HUES6 (cell line): Measurements from ENCODE around the gene GPSM3.

Experiments
- H3K27ac ChIP-seq: 2 replicates; pipeline ENCODE4 v1.7.0; 2013; ENCODE audit warnings: low read depth, mild to moderate bottlenecking, low read length, inconsistent platforms
- H3K27me3 ChIP-seq: 2 replicates; pipeline ENCODE4 v1.6.1; 2013; ENCODE audit warnings: low read length; ENCODE audit not compliant: control insufficient read depth, insufficient read depth
- H3K36me3 ChIP-seq: 2 replicates; pipeline ENCODE4 v1.6.1; 2013; ENCODE audit warnings: low read length; ENCODE audit not compliant: control insufficient read depth, insufficient read depth
- H3K4me1 ChIP-seq: 2 replicates; pipeline ENCODE4 v1.6.1; 2013; ENCODE audit warnings: low read length; ENCODE audit not compliant: control insufficient read depth, insufficient read depth
- H3K4me3 ChIP-seq: 2 replicates; pipeline ENCODE4 v1.5.1; 2013; ENCODE audit warnings: low read depth, low read length
- H3K9ac ChIP-seq: one replicate; pipeline ENCODE4 v1.6.1; 2013; ENCODE audit warnings: mild to moderate bottlenecking, low read length
- H3K9me3 ChIP-seq: 2 replicates; pipeline ENCODE4 v1.6.1; 2013; ENCODE audit warnings: low read depth, low read length; ENCODE audit not compliant: control insufficient read depth, insufficient read depth

The GPSM3 gene

GRCh38 chr6:32153564-32154513, 38.6 kb downstream of the GPSM3 start, which contains the start of gene PPT2:
PPT2 (plus strand) TSS chr6:32154141; CDS start chr6:32154595, 454 bp downstream.
- H3K4me3 ChIP-seq: peak within 1 kb of the TSS; percentile 86
- H3K36me3 ChIP-seq: peaks cover 25% of the 10 kb centered on the region
- peak within 1 kb of the TSS; percentile 91 for H3K9ac ChIP-seq
- H3K27me3 ChIP-seq: peaks cover 36% of the 10 kb centered on the region
- no peaks in the 10 kb centered on the region for H3K9me3 ChIP-seq
- H3K27ac ChIP-seq: peak within 1 kb of the TSS; percentile 72; the same call in 1 of the 2 replicates
- peaks cover 30% of the 10 kb centered on the region for H3K4me1 ChIP-seq

- peak overlapping the region; percentile 48; the same call in 1 of the 2 replicates for H3K27ac ChIP-seq
- H3K4me3 ChIP-seq: peak overlapping the region; percentile 86
- peak overlapping the region; percentile 91 for H3K9ac ChIP-seq
- no peaks in the 10 kb centered on the region for H3K9me3 ChIP-seq
- H3K4me1 ChIP-seq: peaks cover 30% of the 10 kb centered on the region
- peaks cover 36% of the 10 kb centered on the region for H3K27me3 ChIP-seq
- peaks cover 17% of the 10 kb centered on the region for H3K36me3 ChIP-seq
Measured at GRCh38 chr6:32152769-32153563, 39.5 kb downstream of the GPSM3 start.

GRCh38 chr6:32151863-32152768, 40.3 kb downstream of the GPSM3 start, which contains the start of gene PRRT1:
PRRT1 (minus strand) TSS chr6:32151939; CDS start chr6:32151827, 112 bp downstream.
- Histone ChIP-seq H3K36me3 (peaks cover 10% of the 10 kb centered on the region), H3K9ac (peak within 1 kb of the TSS; percentile 91), H3K4me3 (peak within 1 kb of the TSS; percentile 86), H3K27me3 (peaks cover 36% of the 10 kb centered on the region), H3K4me1 (peaks cover 36% of the 10 kb centered on the region), H3K9me3 (no peaks in the 10 kb centered on the region), H3K27ac (no peak within 1 kb of the TSS)

- no peak overlapping the region for H3K27ac ChIP-seq
- peaks cover 44% of the 10 kb centered on the region for H3K4me1 ChIP-seq
- peaks cover 7% of the 10 kb centered on the region for H3K36me3 ChIP-seq
- H3K9me3 ChIP-seq: no peaks in the 10 kb centered on the region
- H3K4me3 ChIP-seq: peak overlapping the region; percentile 49
- peaks cover 36% of the 10 kb centered on the region for H3K27me3 ChIP-seq
- H3K9ac ChIP-seq: no peak overlapping the region
Measured at GRCh38 chr6:32151181-32151862, 41.1 kb downstream of the GPSM3 start.

GRCh38 chr6:32149932-32150870, 42.2 kb downstream of the GPSM3 start:
- H3K27me3 ChIP-seq: peaks cover 36% of the 10 kb centered on the region
- no peak overlapping the region for H3K27ac ChIP-seq
- H3K9me3 ChIP-seq: no peaks in the 10 kb centered on the region
- H3K4me1 ChIP-seq: peaks cover 52% of the 10 kb centered on the region
- peak overlapping the region; percentile 56 for H3K4me3 ChIP-seq
- no peaks in the 10 kb centered on the region for H3K36me3 ChIP-seq
- H3K9ac ChIP-seq: no peak overlapping the region

- Histone ChIP-seq H3K4me3 (peak overlapping the region; percentile 56), H3K27ac (no peak overlapping the region), H3K36me3 (no peaks in the 10 kb centered on the region), H3K4me1 (peaks cover 45% of the 10 kb centered on the region), H3K27me3 (peaks cover 36% of the 10 kb centered on the region), H3K9ac (no peak overlapping the region), H3K9me3 (no peaks in the 10 kb centered on the region)
Measured at GRCh38 chr6:32149092-32149755, 43.2 kb downstream of the GPSM3 start.

- Histone ChIP-seq H3K9ac (no peak overlapping the region), H3K4me1 (peaks cover 45% of the 10 kb centered on the region), H3K27me3 (peaks cover 36% of the 10 kb centered on the region), H3K4me3 (peak overlapping the region; percentile 56), H3K9me3 (no peaks in the 10 kb centered on the region), H3K36me3 (no peaks in the 10 kb centered on the region), H3K27ac (no peak overlapping the region)
Measured at GRCh38 chr6:32148289-32149091, 44.0 kb downstream of the GPSM3 start.

GRCh38 chr6:32147401-32148132, 44.9 kb downstream of the GPSM3 start:
- Histone ChIP-seq H3K36me3 (no peaks in the 10 kb centered on the region), H3K4me3 (peak overlapping the region; percentile 56), H3K9me3 (no peaks in the 10 kb centered on the region), H3K9ac (no peak overlapping the region), H3K27me3 (peaks cover 34% of the 10 kb centered on the region), H3K27ac (no peak overlapping the region), H3K4me1 (peaks cover 45% of the 10 kb centered on the region)
